ENCODE results near the gene COL27A1.

- TF ChIP-seq RFX5 (IDR thresholded peaks at IDR 0.05; ENCODE audit: low read length) (no peak), CTCF (IDR thresholded peaks at IDR 0.05) (no peak)
Measured at GRCh38 chr9:114184071-114184470, 28.7 kb downstream of the COL27A1 start.
